Measurements from ENCODE around the gene PLD1. TPM values are rescaled to one million over a fixed set of nuclear protein-coding genes. Genes with fewer than 3 reads are reported as not detected.
"Not testable (repeated sequence)": the region's sequence is repeated elsewhere in the genome, so short reads cannot be mapped to it uniquely, and the experiment has no call there.

The PLD1 gene
- 10 to 100 TPM in 3 of 4 donors, 1 to 10 TPM in 1; 7.0 to 17.1 (median 13.6) TPM for total RNA-seq

- H3K4me3 ChIP-seq: peak within 1 kb of the TSS; percentile 71 to 81
- H3K9me3 ChIP-seq: no peaks in the 10 kb centered on the region
- TF ChIP-seq CTCF (IDR thresholded peaks at IDR 0.05) (peak in 2 of 4 experiments; percentile 12 to 37), POLR2AphosphoS5 (IDR thresholded peaks at IDR 0.05) (peak; percentile 80), EP300 (IDR thresholded peaks at IDR 0.05) (no peak), POLR2A (IDR thresholded peaks at IDR 0.05) (peak; percentile 35 to 55)
- H3K4me1 ChIP-seq: peaks cover 3 to 45% (median 7%) of the 10 kb centered on the region in 3 donors
- no peaks in the 10 kb centered on the region for H3K36me3 ChIP-seq
- peak; percentile 77 for ATAC-seq
- no peaks in the 10 kb centered on the region for H3K27me3 ChIP-seq
- WGBS, 2 donors (ENCODE audit: low coverage in 1 of 2): 0% methylated on average over 8 of the region's 78 CpGs; no CpG with 5 or more reads in 1 of the 2 donors
- peak within 1 kb of the TSS; percentile 91 to 94 (median 92) for H3K27ac ChIP-seq
Observed at GRCh38 chr3:171809861-171810628, at the start of gene PLD1. TSS of gene PLD1 (minus strand) at chr3:171810483. CDS start at chr3:171738051, 72,432 bp downstream.

DNA sequence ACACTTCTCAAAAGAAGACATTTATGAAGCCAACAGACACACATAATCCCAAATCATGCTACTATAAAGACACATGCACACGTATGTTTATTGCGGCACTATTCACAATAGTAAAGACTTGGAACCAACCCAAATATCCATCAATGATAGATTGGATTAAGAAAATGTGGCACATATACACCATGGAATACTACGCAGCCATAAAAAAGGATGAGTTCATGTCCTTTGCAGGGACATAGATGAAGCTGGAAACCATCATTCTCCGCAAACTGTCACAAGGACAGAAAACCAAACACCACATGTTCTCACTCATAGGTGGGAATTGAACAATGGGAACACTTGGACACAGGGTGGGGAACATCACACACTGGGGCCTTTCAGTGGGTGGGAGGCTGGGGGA, 48.5 kb upstream of the PLD1 start:
- peaks cover 0 to 24% (median 3%) of the 10 kb centered on the region in 3 donors for H3K4me1 ChIP-seq
- ATAC-seq, H3K9me3 ChIP-seq, H3K27me3 ChIP-seq, H3K27ac ChIP-seq, H3K4me3 ChIP-seq, H3K36me3 ChIP-seq: not testable (repeated sequence)
- 95 to 100% methylated on average over 2 to 4 of the region's 4 CpGs for WGBS, 2 donors (ENCODE audit: low coverage in 1 of 2)

DNA sequence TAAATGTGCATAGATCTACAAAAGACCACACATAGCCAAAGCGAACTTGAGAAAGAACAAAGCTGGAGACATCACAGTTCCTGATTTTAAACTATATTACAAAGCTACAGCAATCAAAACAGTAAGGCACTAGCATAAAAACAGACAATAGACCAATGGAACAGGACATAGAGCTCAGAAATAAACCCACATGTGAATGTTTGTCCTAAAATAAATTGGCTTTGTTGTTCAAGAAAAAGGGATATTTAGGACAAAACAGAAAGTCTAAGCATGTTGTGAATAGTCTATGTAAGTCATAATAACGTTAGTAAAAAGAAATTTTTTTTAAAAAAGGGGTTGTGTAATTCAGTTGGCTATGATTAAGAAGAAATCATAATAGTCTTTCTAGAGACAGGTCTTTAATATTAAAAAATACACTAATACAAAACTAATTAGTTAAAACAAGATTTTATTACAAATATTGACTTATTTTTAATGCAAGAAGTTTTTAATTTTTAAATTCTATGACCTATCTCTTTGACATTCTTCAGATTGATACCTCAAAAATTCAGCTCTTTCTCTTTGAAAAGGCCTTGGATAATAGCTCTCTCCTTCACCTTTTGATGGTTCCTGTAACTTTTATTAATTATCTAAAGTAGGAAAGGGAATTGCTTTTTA, 44.5 kb upstream of the PLD1 start:
- H3K9me3 ChIP-seq: peaks cover 0 to 3% (median 0%) of the 10 kb centered on the region in 3 donors
- no peak for ATAC-seq
- no peaks in the 10 kb centered on the region for H3K36me3 ChIP-seq
- H3K4me3 ChIP-seq: no peak overlapping the region
- 90 to 100% methylated on average over 1 to 2 of the region's 2 CpGs for WGBS, 2 donors (ENCODE audit: low coverage in 1 of 2)
- no peaks in the 10 kb centered on the region for H3K27me3 ChIP-seq
- peaks cover 0 to 6% (median 0%) of the 10 kb centered on the region in 3 donors for H3K4me1 ChIP-seq
- no peak for TF ChIP-seq EP300 (IDR thresholded peaks at IDR 0.05)
- no peak for TF ChIP-seq POLR2A (IDR thresholded peaks at IDR 0.05)
- no peak overlapping the region for H3K27ac ChIP-seq

DNA sequence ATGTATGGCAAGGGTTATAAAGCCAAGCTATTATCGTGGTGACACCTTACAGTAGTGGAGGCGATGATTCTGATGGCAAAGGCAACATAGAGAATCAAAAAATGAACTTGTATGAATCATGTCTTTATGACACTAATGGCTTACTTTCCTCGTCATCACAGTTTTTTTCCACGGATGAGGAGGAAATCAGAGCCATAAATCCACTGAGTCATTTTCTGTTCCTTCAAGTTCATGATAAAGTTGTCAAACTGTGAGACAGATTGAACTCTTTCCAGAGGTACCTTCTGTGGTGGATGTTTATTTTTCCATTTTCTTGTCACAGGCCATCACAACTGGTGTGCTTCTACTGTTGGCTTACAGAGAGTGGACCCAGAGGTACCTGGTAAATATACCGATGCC, 41.4 kb upstream of the PLD1 start:
- TF ChIP-seq EP300 (IDR thresholded peaks at IDR 0.05) (no peak), CTCF (IDR thresholded peaks at IDR 0.05) (no peak), POLR2A (IDR thresholded peaks at IDR 0.05) (no peak), POLR2AphosphoS5 (IDR thresholded peaks at IDR 0.05) (no peak)
- no peaks in the 10 kb centered on the region for H3K27me3 ChIP-seq
- H3K36me3 ChIP-seq: no peaks in the 10 kb centered on the region
- peaks cover 0 to 3% (median 0%) of the 10 kb centered on the region in 3 donors for H3K9me3 ChIP-seq
- no peak for ATAC-seq
- no peak overlapping the region for H3K27ac ChIP-seq
- H3K4me1 ChIP-seq: peaks cover 0 to 6% (median 0%) of the 10 kb centered on the region in 3 donors
- WGBS, 2 donors (ENCODE audit: low coverage in 1 of 2): 64 to 78% methylated on average over 5 of the region's 5 CpGs
- H3K4me3 ChIP-seq: no peak overlapping the region

DNA sequence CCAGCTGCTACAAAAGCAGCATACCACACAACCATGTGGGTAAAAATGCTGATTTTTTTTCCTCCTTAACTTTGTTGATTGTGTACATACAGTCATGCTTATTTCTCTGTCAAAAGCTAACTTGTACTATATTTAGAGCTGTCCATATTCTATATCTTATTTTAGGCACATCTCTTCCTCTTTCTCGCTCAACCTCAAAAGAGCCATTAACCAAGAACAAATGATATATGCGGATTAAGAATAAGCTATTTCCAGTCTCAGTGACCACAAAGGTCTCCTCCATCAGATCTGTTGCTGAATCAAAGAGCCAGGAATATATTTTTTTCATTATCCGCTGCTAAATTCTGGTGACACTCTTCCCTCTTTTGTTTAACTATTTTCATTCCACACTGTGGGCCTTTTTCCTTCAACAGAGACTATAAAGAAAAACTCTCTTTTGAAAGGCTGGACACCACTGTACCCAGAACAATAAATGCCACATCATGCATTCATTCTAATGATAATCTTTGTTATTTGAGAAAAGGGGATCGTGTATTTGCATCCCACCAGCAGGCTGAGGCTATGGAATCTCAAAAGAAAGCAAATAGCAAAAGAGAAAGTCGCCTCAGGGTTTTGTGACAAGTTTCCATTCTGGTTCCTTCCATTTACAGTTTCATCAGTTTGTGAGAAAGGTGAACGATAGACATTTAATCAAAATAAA, 40.8 kb upstream of the PLD1 start:
- WGBS, 2 donors (ENCODE audit: low coverage in 1 of 2): 82 to 87% methylated on average over 6 of the region's 6 CpGs
- Histone ChIP-seq H3K27me3 (no peaks in the 10 kb centered on the region), H3K4me1 (peaks cover 0 to 6% (median 0%) of the 10 kb centered on the region in 3 donors), H3K4me3 (no peak overlapping the region), H3K9me3 (peaks cover 0 to 3% (median 0%) of the 10 kb centered on the region in 3 donors), H3K36me3 (no peaks in the 10 kb centered on the region), H3K27ac (no peak overlapping the region)
- TF ChIP-seq CTCF (IDR thresholded peaks at IDR 0.05) (no peak), POLR2A (IDR thresholded peaks at IDR 0.05) (no peak), POLR2AphosphoS5 (IDR thresholded peaks at IDR 0.05) (no peak), EP300 (IDR thresholded peaks at IDR 0.05) (no peak)
- no peak for ATAC-seq

All from gastroesophageal sphincter (tissue), 4 donors.